ENCODE measurements around the gene CEP164.
"Not testable (repeated sequence)": the region's sequence is repeated elsewhere in the genome, so short reads cannot be mapped to it uniquely, and the experiment has no call there.

Gene CEP164

DNA sequence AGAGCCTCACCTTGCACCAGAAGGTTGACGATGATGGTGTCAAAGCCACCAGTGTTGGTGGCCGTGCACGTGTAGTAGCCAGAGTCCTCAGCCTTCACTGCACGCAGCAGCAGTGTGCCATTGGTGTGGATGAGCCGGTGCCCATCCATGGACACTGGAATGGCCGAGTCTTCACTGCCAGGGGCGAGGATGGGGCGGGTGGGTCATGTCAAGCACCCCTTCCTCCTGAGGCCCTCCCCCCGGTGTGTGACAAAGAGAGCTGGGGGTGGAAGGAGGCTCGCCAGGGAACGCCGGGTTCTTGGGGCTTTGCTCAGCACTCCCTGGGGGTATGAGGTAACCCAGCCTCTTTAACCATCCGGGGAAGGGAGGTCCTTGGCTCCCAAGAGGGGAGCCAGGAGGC, 111.6 kb downstream of the CEP164 start:
- no peak for DNase-seq (ENCODE audit: low read depth in 2 of 2)

DNA sequence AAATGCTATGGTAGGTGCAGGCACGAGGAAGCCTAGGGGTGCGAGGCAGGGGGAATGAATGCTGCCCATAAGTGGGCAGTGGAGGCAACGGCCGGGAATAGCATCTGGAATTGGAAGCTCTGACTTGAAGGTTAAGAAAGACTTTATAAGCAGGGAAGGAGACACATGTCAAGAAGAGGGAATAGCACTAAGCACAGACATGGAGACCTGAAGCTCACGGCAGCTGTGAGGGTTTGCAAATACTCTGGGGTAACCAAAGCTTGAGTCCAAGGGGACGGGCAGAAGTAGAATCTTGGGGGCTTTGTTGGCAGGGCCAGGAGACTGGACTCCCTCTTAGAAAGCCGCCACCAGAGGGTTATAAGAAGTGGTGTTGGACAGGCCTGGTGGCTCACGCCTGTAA, 112.6 kb downstream of the CEP164 start:
- no peak for DNase-seq (ENCODE audit: low read depth in 2 of 2)

DNA sequence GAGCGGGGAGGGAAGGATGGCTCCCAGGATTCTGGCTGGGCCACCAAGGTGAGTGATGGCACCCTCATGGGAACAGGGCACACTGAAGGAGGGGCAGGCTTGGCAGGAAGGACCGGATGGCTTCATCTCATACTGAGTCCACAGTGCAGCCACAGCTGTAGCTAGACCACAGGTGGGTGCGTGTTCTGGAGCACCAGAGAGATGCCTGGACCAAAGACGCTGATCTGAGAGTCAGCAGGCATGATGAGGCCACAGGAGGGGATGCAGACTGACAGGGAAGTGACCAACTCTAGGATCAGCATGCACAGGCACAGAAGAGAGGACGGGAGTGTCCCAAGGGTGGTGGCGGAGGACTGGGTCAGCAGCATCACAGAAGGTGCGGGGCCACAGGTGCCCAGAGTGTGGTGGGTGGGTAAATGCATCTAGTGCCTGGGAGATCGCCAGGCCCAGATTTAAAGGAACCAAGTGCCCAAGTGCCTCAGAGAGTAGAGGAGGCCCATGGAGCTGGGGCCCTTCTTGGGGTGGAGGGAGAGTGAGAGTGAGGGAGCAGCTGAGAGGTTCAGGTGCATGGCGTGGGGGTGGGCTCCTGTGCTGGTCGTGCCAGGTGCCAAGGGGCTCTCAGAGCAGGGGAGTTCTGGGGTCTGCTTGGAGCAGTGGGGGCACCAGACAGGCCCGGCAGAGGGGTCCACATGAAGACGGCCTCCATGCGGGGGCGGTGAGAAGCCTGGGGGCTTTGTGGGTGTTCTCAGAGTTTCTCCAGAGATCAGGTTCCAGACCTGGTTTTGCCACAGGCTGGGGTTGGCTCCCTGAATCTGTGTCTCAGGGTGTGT, 113.7 kb downstream of the CEP164 start:
- DNase-seq (ENCODE audit: low read depth in 2 of 2), result no peak

DNA sequence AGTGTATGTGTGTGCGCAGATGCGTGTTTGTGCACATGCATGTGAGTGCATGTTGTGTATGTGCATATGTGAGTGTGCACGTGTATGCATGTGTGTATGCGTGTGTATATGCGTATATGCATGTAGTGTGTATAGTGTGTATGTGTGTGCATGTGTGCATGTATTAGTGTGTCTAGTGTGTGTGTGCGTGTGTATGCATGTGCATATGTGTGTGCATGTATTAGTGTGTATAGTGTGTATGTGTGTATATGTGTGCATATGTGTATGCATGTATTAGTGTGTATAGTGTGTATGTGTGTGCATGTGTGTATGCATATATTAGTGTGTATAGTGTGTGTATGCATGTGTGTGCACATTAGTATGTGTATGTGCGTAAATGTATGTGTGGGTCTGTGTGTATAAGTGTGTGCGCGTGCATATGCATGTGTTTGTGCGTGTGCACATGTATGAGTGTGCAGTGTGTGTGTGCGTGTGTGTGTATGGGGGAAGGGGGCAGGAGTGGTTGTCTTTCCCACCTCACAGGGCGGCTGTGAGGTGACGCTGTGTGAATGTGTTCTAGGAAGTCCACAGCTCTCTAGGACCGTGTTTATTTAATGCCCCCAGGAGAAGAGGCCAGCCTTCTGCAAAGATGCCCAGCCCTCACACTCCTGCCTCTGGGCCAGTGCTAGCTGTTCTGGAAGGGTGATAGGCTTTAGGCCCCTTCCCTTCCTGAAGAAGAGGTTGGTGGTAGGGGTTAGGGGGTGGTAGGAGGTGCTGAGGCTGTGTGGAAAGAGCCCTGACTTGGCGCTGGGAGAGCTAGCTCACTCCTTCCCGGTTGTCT, 114.6 kb downstream of the CEP164 start:
- no peak for DNase-seq (ENCODE audit: low read depth in 2 of 2)

DNA sequence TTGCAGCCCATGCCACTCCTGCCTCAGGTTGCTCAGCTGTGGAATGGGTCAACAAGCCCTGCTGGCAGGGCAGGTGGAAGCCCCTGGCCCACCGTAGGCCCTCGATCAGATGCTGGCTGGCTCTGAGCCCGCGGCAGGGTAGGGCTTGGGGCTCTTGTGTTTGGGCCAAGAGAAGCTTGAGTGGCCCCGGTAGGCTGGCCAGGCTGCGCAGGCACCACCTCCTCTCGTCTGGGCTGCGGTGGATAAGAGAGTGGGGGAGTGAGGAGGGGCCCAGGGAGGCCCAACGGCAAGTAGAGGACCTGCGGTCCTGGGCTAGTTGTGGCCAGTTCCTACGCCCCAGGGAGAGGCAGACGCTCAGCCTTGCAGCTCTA, 115.2 kb downstream of the CEP164 start:
- no peak for DNase-seq (ENCODE audit: low read depth in 2 of 2)

DNA sequence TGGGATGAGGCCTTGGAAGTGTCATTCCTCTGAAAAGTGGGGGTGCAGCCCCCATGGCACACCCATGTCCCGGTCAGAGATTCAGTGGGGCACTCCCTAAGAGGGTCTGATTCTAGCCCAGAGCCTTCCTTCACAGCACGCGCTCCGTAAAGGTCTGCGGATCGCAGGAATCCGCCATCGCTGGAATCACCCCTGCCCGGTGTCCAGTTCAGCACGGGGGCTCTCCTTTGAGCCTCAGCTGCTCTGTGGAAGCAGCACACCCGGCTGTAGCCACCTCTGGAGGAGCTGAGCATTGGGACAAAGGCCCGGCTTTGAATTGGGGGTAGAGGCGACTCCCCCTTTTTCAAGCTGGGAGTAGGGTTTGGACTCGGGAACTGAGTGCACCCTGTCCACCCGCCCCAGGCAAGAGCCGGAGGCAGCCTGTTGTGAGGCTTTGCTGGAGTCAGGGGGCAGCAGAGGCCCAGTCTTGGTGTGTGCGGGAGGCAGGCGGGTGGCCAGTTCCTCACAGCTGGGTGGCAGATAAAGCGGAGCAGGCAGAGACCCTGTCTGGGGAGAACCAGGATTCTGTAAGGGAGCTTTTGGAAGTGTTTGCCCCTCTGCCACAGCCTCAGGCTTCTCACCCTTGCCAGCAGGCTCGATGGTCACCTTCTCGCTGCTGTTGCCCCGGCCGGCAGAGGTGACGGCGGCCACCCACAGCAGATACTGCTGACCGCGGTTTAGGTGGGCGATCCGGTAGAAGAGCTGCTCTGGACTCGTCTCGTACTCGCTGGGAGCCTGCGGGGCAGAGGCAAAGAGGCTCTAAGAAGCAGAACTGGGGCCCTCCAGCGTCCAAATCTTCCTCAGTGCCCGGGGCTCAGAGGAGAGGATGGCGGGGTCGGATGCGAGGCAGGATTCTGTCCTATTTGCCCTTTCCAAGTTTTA, 115.9 kb downstream of the CEP164 start:
- DNase-seq (ENCODE audit: low read depth in 2 of 2), result no peak

DNA sequence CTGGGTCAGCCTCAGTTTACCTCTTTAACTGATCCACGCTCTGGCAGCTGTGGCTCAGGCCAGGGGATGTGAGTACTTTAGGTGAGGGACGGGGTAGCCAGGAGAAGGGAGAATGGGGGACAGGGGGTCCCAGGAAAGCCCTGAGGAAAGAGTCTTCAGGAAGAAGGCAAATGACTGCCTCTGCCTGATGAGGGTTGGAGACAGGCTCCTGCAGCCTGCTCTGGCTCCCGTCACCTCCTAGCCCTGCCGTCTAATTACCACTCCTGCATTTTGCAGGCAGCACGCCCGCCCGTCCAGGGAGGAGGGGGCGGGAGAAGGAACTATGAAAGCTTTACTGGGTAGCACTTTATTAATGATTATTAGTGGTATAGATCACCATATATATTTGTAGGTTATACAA, 116.6 kb downstream of the CEP164 start:
- DNase-seq (ENCODE audit: low read depth in 2 of 2), result no peak

DNA sequence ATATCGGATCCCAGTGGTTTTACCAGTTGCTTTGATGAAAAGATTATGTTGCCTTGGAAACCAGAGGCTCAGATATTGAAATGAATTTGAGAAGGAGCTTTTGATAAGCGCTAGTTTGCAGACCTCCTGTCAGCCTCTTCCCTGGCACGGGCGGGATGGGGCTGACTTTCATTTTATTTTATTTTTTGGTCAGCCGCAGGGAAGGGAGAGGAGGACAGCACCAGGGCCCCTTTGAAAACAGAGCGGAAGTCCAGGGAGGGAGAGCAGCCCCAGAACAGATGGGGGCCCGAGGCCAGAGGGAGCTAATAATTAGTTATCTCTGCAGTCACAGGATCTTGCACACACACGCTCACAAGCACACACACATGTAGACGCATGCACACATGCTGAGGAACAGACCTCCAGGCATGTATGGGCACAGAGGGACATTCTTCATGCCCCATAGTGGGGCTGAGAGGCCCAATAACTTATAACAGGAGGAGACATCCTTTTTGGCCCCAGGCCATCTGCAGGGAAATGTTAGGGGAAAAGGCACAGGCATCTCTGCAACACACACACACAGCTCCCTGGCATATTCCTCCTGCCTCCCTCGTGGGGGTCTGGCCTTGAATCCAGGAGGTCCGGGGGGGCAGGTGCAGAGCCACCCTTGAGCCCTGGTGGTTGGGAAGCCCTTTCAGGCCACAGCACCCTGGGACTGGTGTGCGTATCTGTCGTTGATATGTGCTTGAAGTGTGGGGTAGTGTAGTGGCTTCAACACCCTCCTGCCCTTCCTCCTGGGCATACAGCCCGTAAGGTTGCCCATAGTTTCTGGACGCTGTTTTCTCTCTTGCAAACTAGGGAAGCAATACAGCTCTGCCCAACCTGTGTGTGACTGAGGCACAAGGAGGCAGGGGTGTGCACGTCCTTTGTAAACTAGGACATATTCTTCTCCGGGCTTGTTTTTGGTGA, 117.3 kb downstream of the CEP164 start:
- DNase-seq (ENCODE audit: low read depth in 2 of 2), result no peak

DNA sequence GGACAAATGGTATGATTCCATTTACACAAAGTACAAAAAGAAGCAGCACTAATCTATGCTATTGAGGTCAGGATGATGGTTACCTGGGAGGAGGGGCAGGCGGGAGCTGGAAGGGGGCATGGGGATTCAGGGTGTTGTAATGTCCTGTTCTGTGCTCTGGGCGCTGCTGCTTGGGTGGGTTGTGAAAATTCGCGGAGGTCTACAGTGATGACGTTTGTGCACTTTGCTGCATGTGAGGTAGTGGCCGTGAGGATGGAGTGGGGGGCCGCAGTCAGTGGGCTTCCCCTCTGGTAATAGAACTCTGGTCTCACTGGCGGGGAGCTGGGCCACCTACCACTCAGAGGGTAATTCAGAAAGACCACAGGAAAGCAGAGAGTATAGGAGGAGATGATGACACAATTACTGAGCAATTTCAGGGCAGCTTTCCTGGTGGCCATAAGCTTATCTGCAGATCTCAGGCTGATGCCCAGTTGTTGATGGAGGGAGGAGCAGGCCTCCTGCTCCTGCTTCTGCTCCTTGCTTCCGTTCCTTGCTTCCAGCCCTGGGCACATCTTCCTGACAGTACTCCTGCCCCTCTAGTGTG, 121.5 kb downstream of the CEP164 start:
- DNase-seq (ENCODE audit: low read depth in 2 of 2), result no peak

DNA sequence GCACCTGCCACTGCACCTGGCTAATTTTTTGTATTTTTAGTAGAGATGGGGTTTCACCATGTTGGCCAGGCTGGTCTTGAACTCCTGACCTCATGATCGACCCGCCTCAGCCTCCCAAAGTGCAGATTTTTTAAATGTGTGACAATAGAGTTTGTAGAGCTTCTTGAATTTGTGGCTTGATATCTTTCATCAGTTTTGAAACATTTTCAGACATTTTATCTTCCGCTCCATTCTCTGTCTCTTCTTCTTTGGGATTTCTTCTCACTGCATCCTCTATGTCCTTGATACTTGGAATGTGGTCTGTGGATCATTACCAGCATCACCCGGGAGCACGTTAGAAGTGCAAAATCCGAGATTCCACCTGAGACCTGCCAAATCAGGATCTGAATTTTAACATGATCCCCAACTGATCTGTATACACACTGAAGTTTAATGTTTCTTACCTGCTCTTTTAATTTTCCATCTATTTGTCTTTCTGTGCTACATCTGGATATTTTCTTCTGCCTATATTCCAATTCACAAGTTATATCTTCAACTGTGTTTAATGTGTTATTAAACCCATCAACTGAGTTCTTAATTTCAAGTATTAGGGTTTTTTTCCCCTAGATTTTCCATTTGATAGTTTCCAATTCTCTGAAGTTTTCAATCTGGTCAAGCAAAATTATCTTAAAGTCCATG, 126.4 kb downstream of the CEP164 start:
- no peak for DNase-seq (ENCODE audit: low read depth in 2 of 2)

DNA sequence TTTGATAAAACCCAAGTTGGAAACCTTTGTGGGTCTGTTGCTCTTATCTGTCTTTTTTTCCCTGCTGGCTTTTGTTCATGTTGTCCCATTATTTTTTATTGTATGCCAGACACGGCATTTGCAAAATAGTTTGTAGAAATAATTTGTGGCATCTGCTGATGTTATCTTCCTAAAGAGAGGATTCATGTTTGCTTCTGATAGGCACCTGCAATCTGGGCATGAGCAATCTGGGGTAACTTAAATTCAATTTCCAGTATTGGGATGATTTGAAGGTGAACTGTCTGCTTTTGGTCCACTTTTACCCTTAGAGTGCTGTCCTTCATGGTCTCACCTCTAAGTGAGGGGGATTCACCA, 126.9 kb downstream of the CEP164 start:
- no peak for DNase-seq (ENCODE audit: low read depth in 2 of 2)

DNA sequence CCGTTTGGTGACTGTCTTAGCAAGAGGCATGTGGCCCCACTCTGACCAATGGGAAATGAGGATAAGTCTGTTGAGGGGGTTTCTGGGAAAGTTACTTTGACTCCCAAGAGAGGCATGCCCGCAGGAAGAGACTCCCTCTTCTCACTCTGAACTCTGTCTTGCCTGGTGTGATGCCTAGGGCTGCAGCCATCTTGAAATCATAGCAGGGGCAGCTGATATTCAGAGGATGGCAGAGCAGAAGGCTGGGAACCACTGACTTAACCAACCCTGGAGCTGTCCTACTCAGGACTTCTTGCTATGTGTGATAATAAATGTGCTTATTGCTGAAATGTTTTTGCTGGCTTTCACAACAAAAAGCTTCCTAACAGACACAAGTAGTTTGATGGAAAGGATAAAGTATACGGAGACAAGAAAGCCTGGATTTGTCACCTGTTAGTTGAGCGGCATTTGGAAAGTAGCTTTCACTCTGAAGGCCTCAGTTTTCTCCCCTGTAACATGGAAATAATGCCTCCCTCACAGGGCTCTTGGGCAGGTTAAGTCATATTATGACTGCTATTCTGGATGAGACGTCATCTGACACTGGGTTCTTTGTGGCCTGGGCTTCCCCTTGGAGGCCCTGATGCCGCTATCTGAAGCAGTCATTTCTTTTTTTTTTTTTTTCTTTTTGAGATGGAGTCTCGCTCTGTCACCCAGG, 128.5 kb downstream of the CEP164 start:
- peak in 1 of 2 experiments; percentile 9 for DNase-seq (ENCODE audit: low read depth in 2 of 2)

DNA sequence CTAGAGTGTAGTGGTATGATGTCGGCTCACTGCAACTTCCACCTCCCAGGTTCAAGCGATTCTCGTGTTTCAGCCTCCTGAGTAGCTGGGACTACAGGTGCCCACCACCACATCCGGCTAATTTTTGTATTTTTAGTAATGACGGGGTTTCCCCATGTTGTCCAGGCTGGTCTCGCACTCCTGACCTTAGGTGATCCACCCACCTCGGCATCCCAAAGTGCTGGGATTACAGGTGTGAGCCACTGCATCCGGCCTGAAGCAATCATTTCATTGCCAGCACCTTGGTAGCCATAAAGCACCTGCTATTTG, 129.0 kb downstream of the CEP164 start:
- DNase-seq (ENCODE audit: low read depth in 2 of 2), result not testable (repeated sequence)

DNA sequence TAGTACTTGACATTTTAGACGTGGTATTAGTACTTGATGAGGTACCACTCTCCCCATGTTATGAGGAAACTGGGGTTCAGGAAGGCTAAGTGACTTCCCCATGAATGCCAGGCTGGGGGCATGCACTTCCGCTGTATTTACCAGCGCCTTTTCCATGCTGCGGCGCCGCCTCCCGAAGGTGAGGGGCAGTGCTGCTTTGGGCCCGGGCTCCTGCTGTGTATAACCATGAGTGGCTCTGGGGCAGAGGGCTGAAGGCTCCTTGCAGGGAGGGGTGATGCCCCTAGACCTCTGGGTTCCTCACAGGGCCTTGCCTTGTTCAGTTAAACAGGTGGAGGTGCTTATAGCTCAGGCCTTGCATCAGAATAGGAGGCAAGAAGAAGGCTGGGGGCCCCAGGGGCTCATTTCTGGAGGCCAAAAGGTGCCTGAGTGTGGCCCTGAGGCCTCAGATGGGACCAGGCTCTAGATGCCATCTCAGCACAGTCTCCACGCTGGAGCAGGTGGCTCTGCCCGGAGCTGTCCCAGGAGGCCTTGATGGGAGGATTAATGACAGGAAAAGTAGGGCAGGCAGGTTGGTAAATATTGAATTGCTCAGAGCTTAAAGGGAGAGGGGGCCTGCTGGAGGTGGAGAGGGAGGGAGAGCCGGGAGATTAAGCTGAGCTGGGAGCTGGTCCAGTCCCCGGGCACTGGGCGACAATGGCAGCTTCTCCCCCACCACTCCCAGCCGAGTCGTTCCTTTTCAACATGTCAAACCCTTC, 129.6 kb downstream of the CEP164 start:
- DNase-seq (ENCODE audit: low read depth in 2 of 2), result no peak

DNA sequence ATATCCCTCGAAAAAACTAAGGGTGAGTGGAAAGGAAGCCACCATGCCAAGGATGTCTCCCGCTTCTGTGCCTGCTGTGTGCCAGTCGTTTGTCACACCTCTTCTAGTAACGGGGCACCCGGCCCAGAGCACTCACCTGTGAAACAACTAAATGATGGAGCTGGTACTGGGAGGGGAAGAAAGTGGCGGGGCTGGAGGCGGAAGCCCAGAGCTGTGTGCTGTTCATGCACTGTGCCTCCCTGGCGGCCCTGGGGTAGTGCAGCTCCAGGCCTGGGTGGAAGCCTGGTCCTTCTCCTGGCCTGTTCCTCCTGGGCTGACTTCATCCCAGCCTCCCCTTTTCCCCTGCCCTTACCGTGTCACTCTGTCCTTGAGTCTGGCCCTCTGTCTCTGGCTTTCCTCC, 130.2 kb downstream of the CEP164 start:
- no peak for DNase-seq (ENCODE audit: low read depth in 2 of 2)

DNA sequence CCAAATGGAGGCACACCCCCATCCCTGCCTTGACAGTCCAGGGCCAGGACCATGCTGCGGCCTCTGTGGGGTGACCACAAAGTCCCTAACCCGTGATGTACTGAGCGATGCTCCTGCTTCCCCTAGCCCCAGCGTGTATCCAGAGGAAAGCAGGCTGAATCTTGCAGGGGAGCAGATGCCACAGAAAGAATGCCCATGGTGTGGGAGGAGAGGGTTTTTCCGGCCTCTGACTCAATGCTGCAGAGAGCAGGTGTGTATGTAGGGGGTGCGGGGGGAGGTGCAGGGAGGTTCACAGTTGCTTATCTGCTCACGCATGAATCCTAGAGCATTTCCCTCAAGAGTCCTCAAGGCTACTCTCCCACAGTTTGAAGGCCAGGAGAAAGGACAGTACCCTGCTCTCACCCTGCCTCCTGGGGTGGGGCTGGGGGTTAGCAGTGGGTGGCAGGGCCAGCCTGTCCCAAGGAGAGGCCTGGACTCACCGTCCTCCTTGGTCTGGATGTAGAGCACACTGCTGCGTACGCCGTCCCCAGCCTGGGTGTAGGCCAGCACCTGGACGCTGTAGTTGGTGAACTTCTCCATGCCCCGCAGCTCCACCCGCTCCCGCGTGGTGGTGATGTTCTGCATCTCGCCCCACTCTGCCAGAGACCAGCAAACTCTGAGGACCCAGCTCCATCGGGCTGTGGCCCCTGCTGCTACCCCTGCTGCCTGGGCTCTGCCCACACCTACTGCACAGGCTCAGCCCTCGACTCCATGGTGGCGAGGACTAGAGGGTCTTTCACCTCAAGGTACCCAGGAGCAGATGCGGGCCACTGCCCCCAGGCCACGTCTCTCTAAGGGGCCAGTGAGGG, 130.8 kb downstream of the CEP164 start:
- DNase-seq (ENCODE audit: low read depth in 2 of 2), result peak in 1 of 2 experiments; percentile 26

DNA sequence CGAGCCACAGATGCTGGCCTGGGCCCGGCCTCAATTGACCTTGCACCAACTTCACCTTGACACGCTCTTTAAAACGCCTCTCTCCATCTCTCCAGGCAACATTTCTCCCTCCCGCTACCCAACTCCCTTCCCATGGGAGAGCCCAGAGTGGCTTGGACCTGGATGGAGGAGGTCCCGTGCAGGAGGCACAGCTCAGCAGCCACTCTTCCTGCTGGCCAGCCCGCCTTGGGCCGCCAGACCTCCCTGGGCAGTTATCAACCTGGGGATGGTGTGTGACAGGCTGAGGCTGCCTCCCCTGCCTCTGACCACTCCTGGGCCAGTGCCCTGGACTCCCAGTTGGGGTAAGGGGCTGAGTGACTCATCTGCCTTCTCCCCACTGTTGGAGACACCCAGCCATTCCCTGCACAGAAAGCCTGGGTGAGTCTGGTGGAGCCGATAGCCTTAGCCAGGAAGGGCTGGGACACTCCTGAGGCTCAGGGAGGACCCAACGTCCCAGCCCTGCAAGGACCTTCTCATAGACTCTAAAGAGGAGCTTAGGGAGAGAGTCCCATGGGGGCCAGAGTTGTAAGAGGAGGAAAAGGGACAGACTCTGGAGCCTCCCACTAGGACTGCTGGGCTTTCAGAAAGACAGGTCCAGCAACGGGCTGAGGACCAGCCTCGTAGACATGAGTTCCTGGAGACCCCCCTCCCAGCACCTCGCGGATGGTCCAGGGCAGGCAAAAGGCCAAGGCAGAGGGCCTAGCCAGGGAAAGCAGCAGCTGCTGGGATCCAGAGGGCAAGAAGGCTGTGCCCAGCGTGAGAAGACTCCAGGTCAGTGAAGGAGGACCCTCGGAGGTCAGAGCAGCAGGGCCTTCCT, 131.7 kb downstream of the CEP164 start:
- DNase-seq (ENCODE audit: low read depth in 2 of 2), result no peak
